Endodermal cell (in vitro differentiated cells): Measurements from ENCODE around the gene TMEM8B. TPM values are rescaled to one million over a fixed set of nuclear protein-coding genes. Genes with fewer than 3 reads are reported as not detected.
"Not testable (repeated sequence)": the region's sequence is repeated elsewhere in the genome, so short reads cannot be mapped to it uniquely, and the experiment has no call there.

Experiments used
- DNase-seq: peaks from one replicate; pipeline ENCODE4 v3.0.0-alpha.2; 2017
- H3K27ac ChIP-seq: 2 replicates; pipeline ENCODE4 v1.5.1; 2013; ENCODE audit warnings: mild to moderate bottlenecking, low read depth, low read length, moderate library complexity
- H3K27me3 ChIP-seq: 2 replicates; pipeline ENCODE4 v1.6.1; 2013; ENCODE audit warnings: mild to moderate bottlenecking, low read length, moderate library complexity; ENCODE audit not compliant: insufficient read depth, control insufficient read depth, poor library complexity, severe bottlenecking
- H3K36me3 ChIP-seq: 2 replicates; pipeline ENCODE4 v1.7.0; 2013; ENCODE audit warnings: mild to moderate bottlenecking, low read length, moderate library complexity; ENCODE audit not compliant: control insufficient read depth, insufficient read depth
- H3K4me1 ChIP-seq: one replicate; pipeline ENCODE4 v1.7.0; 2013; ENCODE audit warnings: low read length; ENCODE audit not compliant: control insufficient read depth, insufficient read depth
- H3K4me3 ChIP-seq: 2 replicates; pipeline ENCODE4 v1.5.1; 2013; ENCODE audit warnings: mild to moderate bottlenecking, low read length, moderate library complexity
- H3K9ac ChIP-seq: 2 replicates; pipeline ENCODE4 v1.6.1; 2013; ENCODE audit warnings: mild to moderate bottlenecking, low read length, moderate library complexity; ENCODE audit not compliant: poor library complexity, severe bottlenecking; ENCODE audit errors: extremely low read depth
- H3K9me3 ChIP-seq: 2 replicates; pipeline ENCODE4 v1.6.1; 2013; ENCODE audit warnings: mild to moderate bottlenecking, low read length, moderate library complexity; ENCODE audit not compliant: control insufficient read depth
- H3K27ac Mint-ChIP-seq: 2 replicates; pipeline ENCODE4 v1.8.0; 2020; ENCODE audit warnings: mixed read lengths
- H3K27me3 Mint-ChIP-seq: 2 replicates; pipeline ENCODE4 v1.8.0; 2021; ENCODE audit warnings: mild to moderate bottlenecking, mixed read lengths; ENCODE audit not compliant: insufficient read depth
- H3K36me3 Mint-ChIP-seq: 2 replicates; pipeline ENCODE4 v1.8.0; 2020; ENCODE audit warnings: low read depth, mixed read lengths
- H3K4me1 Mint-ChIP-seq: 2 replicates; pipeline ENCODE4 v1.8.0; 2020; ENCODE audit warnings: mixed read lengths
- H3K4me3 Mint-ChIP-seq: 2 replicates; pipeline ENCODE4 v1.8.0; 2020; ENCODE audit warnings: mild to moderate bottlenecking, moderate library complexity, mixed read lengths
- H3K9me3 Mint-ChIP-seq: 2 replicates; pipeline ENCODE4 v1.8.0; 2020; ENCODE audit warnings: mild to moderate bottlenecking, mixed read lengths
- WGBS, 2 experiments: methylation state at CpG; one replicate each; pipeline versions ENCODE4 v1.1.5 to v1.1.7; 2013; ENCODE audit warnings: missing lambda C conversion rate in 2 of 2, mixed read lengths in 1 of 2; ENCODE audit not compliant: insufficient coverage in 1 of 2, insufficient read length in 1 of 2; 5-methylcytosine and 5-hydroxymethylcytosine counted together
- total RNA-seq, 2 donors: library from RNA; stranded (reverse); fragmentation: NEBNext Ultra II Directional in 1 of 2; extraction: Animal tissue kit (Norgen Biotek cat#: 25700) in 1 of 2; gene quantifications; 2 replicates in 1 of 2; 3 replicates in 1 of 2; pipeline ENCODE4 v1.2.1, GENCODE V29; 2021
- TF ChIP-seq, protein P1 (sequence below): fragments of 200-600 bp; sonication (generic); conservative IDR thresholded peaks from 2 replicates; pipeline ENCODE4 v1.5.0; 2021; ENCODE audit warnings: antibody characterized with exemption, mild to moderate bottlenecking

Gene TMEM8B
- total RNA-seq, 2 donors from 2014 or later: 12.8 to 18.3 TPM

DNA sequence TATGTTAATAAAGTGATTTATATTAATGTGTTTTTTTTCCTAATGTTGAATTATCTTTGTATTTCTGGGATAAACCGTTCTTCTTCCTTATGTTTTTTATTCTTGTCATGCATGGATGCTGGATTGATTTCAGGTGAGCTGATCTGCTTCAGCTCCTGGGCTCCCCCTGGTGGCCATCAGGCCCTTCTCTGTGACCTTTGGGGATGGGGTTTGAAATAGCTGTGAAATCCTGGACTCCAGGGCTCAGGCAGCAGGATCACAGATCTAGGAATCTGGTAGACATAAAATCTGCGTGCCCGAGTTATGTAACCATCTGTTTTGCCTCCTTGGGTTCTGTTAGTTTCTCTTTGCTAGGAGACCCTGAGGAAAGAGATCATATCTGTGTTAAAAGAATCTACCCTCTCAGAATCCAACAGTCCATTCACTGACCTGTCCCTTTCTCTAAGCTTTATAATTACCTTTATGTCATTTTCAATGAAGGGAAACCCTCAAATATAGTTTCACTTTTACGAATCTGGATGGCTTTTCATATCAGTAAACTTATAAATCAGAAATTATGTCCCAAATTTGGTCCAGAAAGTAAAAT, 53.3 kb downstream of the TMEM8B start:
- DNase-seq: peak; percentile 92
- Mint-ChIP-seq H3K4me3 (no peak overlapping the region), H3K4me1 (no peaks in the 10 kb centered on the region), H3K9me3 (peaks cover 6% of the 10 kb centered on the region), H3K36me3 (no peaks in the 10 kb centered on the region), H3K27me3 (peaks cover 8% of the 10 kb centered on the region), H3K27ac (no peak overlapping the region)
- Histone ChIP-seq H3K27ac (no peak overlapping the region), H3K9ac (no peak overlapping the region), H3K36me3 (no peaks in the 10 kb centered on the region), H3K27me3 (no peaks in the 10 kb centered on the region), H3K4me3 (no peak overlapping the region), H3K9me3 (peaks cover under 1% of the 10 kb centered on the region), H3K4me1 (no peaks in the 10 kb centered on the region)
- TF ChIP-seq, protein P1, sequence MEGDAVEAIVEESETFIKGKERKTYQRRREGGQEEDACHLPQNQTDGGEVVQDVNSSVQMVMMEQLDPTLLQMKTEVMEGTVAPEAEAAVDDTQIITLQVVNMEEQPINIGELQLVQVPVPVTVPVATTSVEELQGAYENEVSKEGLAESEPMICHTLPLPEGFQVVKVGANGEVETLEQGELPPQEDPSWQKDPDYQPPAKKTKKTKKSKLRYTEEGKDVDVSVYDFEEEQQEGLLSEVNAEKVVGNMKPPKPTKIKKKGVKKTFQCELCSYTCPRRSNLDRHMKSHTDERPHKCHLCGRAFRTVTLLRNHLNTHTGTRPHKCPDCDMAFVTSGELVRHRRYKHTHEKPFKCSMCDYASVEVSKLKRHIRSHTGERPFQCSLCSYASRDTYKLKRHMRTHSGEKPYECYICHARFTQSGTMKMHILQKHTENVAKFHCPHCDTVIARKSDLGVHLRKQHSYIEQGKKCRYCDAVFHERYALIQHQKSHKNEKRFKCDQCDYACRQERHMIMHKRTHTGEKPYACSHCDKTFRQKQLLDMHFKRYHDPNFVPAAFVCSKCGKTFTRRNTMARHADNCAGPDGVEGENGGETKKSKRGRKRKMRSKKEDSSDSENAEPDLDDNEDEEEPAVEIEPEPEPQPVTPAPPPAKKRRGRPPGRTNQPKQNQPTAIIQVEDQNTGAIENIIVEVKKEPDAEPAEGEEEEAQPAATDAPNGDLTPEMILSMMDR: peak; percentile 98
- 0 to 8% methylated on average over 1 to 4 of the region's 4 CpGs for WGBS, 2 experiments

DNA sequence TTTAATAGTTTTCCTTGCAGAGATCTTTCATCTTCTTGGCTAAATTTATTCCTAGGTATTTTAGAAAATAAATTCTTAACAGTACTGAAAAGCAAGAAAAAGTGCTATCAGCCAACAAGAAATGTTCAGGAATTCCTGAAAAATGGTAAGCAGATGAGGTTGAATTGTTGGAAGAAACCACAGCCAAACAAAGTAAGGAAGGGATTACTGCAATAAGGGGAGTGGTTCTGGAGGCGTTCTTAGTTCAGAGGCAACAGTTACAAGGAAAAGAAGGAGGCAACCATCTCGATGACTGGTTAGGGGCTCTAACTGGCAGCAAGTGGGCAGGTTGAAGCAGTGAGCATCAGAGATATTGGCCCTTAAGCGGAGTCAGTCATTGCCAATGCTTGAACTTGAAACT, 54.0 kb downstream of the TMEM8B start:
- Mint-ChIP-seq H3K27ac (no peak overlapping the region), H3K4me3 (no peak overlapping the region), H3K9me3 (no peaks in the 10 kb centered on the region), H3K4me1 (no peaks in the 10 kb centered on the region), H3K27me3 (peaks cover 6% of the 10 kb centered on the region), H3K36me3 (no peaks in the 10 kb centered on the region)
- no peak overlapping the region for H3K27ac ChIP-seq
- no peaks in the 10 kb centered on the region for H3K4me1 ChIP-seq
- H3K9me3 ChIP-seq: no peaks in the 10 kb centered on the region
- H3K27me3 ChIP-seq: no peaks in the 10 kb centered on the region
- no peak for DNase-seq
- TF ChIP-seq, protein P1: no peak
- 69 to 73% methylated on average over 2 to 3 of the region's 3 CpGs for WGBS, 2 experiments
- H3K36me3 ChIP-seq: no peaks in the 10 kb centered on the region
- no peak overlapping the region for H3K4me3 ChIP-seq
- no peak overlapping the region for H3K9ac ChIP-seq

DNA sequence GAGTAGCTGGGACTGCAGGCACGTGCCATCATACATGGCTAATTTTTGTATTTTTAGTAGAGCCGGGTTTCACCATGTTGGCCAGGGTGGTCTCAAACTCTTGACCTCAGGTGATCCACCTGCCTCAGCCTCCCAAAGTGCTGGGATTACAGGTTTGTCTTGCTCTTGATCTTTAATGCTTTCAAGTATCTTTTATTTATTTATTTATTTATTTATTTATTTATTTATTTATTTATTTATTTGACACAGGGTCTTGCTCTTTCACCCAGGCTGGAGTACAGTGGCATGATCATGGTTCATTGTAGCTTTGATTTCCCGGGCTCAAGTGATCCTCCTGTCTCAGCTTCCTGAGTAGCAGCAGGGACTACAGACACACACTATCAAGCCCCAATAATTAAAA, 55.9 kb downstream of the TMEM8B start:
- H3K9me3 Mint-ChIP-seq, H3K27ac Mint-ChIP-seq, H3K27ac ChIP-seq, H3K4me1 ChIP-seq, H3K27me3 Mint-ChIP-seq, H3K27me3 ChIP-seq, H3K9me3 ChIP-seq, H3K36me3 Mint-ChIP-seq, H3K4me3 ChIP-seq, H3K9ac ChIP-seq, H3K4me1 Mint-ChIP-seq, H3K36me3 ChIP-seq, DNase-seq, H3K4me3 Mint-ChIP-seq: not testable (repeated sequence)
- 92 to 95% methylated on average over 2 to 3 of the region's 3 CpGs for WGBS, 2 experiments

DNA sequence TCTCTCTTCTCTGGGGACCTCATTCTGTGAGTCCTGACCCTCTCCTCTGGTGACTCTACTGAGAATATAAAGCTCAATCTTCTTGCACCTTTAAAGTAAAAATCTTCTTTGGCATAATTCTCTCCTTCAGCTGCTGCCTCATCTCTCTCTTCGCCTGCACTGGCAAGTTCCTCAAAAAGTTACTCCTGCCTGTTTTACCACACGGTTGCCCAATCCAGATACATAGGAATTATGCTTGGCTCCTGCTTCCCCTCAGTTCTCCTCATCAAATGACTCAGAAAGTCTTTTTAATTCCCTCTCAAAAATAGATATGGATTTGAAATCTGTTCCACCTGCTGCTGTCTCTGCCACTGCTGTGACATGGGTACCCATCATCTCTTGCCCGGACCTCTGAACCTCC, 62.6 kb downstream of the TMEM8B start:
- peaks cover 14% of the 10 kb centered on the region for H3K27me3 Mint-ChIP-seq
- TF ChIP-seq, protein P1: no peak

More for the DNA sequence above, 62.6 kb downstream of the TMEM8B start:
- Histone ChIP-seq H3K27me3 (peaks cover 18% of the 10 kb centered on the region), H3K9me3 (no peaks in the 10 kb centered on the region), H3K9ac (no peak overlapping the region), H3K4me1 (no peaks in the 10 kb centered on the region), H3K4me3 (no peak overlapping the region), H3K27ac (no peak overlapping the region), H3K36me3 (no peaks in the 10 kb centered on the region)
- no peaks in the 10 kb centered on the region for H3K9me3 Mint-ChIP-seq
- H3K36me3 Mint-ChIP-seq: no peaks in the 10 kb centered on the region
- H3K27ac Mint-ChIP-seq: no peak overlapping the region
- no peak overlapping the region for H3K4me3 Mint-ChIP-seq
- WGBS, 2 experiments: 78 to 84% methylated on average over 3 of the region's 3 CpGs
- no peak for DNase-seq
- H3K4me1 Mint-ChIP-seq: no peaks in the 10 kb centered on the region
